Osteoblast (primary cell): ENCODE results near the gene COBLL1. TPM values are rescaled to one million over a fixed set of nuclear protein-coding genes. Genes with fewer than 3 reads are reported as not detected.

Experiments used
- DNase-seq: peaks from one replicate; pipeline ENCODE4 v3.0.0; 2011; ENCODE audit warnings: low spot score, mixed read lengths; ENCODE audit not compliant: insufficient read length; ENCODE audit errors: missing footprints
- H2AFZ ChIP-seq: 2 replicates; pipeline ENCODE4 v1.6.0; 2011; ENCODE audit warnings: mild to moderate bottlenecking, low read length
- H3K27ac ChIP-seq: 2 replicates; pipeline ENCODE4 v1.5.1; 2011; ENCODE audit warnings: mild to moderate bottlenecking, low read depth, low read length, moderate library complexity
- H3K27me3 ChIP-seq: 2 replicates; pipeline ENCODE4 v1.6.0; 2012; ENCODE audit warnings: mild to moderate bottlenecking, control low read depth, inconsistent platforms, low read length, moderate library complexity; ENCODE audit not compliant: insufficient read depth
- H3K36me3 ChIP-seq: 2 replicates; pipeline ENCODE4 v1.5.1; 2011; ENCODE audit warnings: mild to moderate bottlenecking, low read length, control low read depth, moderate library complexity; ENCODE audit not compliant: insufficient read depth
- H3K4me1 ChIP-seq: 2 replicates; pipeline ENCODE4 v1.5.1; 2011; ENCODE audit warnings: mild to moderate bottlenecking, low read length, control low read depth, moderate library complexity; ENCODE audit not compliant: insufficient read depth
- H3K4me2 ChIP-seq: 2 replicates; pipeline ENCODE4 v1.6.0; 2011; ENCODE audit warnings: mild to moderate bottlenecking, low read length; ENCODE audit not compliant: insufficient read depth
- H3K4me3 ChIP-seq: fragments of 200-600 bp; sonication (generic); 3 replicates; pipeline ENCODE4 v1.5.1; 2012; ENCODE audit warnings: mild to moderate bottlenecking, low read length, inconsistent platforms; ENCODE audit not compliant: insufficient read depth
- H3K79me2 ChIP-seq: 2 replicates; pipeline ENCODE4 v1.6.0; 2012; ENCODE audit warnings: mild to moderate bottlenecking, low read length, control low read depth, inconsistent platforms; ENCODE audit not compliant: insufficient read depth
- H3K9me3 ChIP-seq: 2 replicates; pipeline ENCODE4 v1.5.1; 2011; ENCODE audit warnings: low read depth, low read length, control low read depth
- H4K20me1 ChIP-seq: 2 replicates; pipeline ENCODE4 v1.6.0; 2012; ENCODE audit warnings: mild to moderate bottlenecking, low read length, control low read depth; ENCODE audit not compliant: insufficient read depth
- CTCF ChIP-seq: IDR thresholded peaks from 2 replicates; pipeline ENCODE4 v1.5.1; 2011; ENCODE audit warnings: mild to moderate bottlenecking, low read depth, low read length, moderate library complexity; ENCODE audit errors: extremely low read depth
- total RNA-seq: library from RNA; depleted of rRNA; stranded (reverse); fragments of >200 nt; gene quantifications from 2 replicates; pipeline ENCODE4 v1.2.3, GENCODE V29; 2012

COBLL1 gene
- total RNA-seq, 1 donor = 10.9 TPM

- no peak for DNase-seq
Observed at GRCh38 chr2:164746713-164747112, 94.9 kb downstream of the COBLL1 start.

GRCh38 chr2:164745012-164745797, 96.4 kb downstream of the COBLL1 start:
- H3K79me2 ChIP-seq = peaks cover 2% of the 10 kb centered on the region
- peak; percentile 48 for DNase-seq
- H3K9me3 ChIP-seq = no peaks in the 10 kb centered on the region
- no peak overlapping the region for H3K4me3 ChIP-seq
- no peak overlapping the region for H3K27ac ChIP-seq
- H3K27me3 ChIP-seq = no peaks in the 10 kb centered on the region
- H3K4me1 ChIP-seq = peaks cover 3% of the 10 kb centered on the region
- no peak overlapping the region for H2AFZ ChIP-seq
- no peak overlapping the region for H3K4me2 ChIP-seq
- TF ChIP-seq CTCF = no peak
- no peaks in the 10 kb centered on the region for H4K20me1 ChIP-seq
- H3K36me3 ChIP-seq = no peaks in the 10 kb centered on the region

More at GRCh38 chr2:164746713-164747112, 94.9 kb downstream of the COBLL1 start:
- TF ChIP-seq CTCF = no peak
- H3K4me1 ChIP-seq = no peaks in the 10 kb centered on the region
- H4K20me1 ChIP-seq = no peaks in the 10 kb centered on the region
- no peak overlapping the region for H3K27ac ChIP-seq
- no peak overlapping the region for H3K4me3 ChIP-seq
- H3K79me2 ChIP-seq = peaks cover 2% of the 10 kb centered on the region
- H3K4me2 ChIP-seq = no peak overlapping the region
- H3K36me3 ChIP-seq = no peaks in the 10 kb centered on the region
- H3K27me3 ChIP-seq = no peaks in the 10 kb centered on the region
- no peak overlapping the region for H2AFZ ChIP-seq
- H3K9me3 ChIP-seq = no peaks in the 10 kb centered on the region

- no peak for TF ChIP-seq CTCF
- H3K27ac ChIP-seq = no peak overlapping the region
- H3K9me3 ChIP-seq = no peaks in the 10 kb centered on the region
- H4K20me1 ChIP-seq = no peaks in the 10 kb centered on the region
- H3K79me2 ChIP-seq = peaks cover 2% of the 10 kb centered on the region
- no peak overlapping the region for H3K4me3 ChIP-seq
- no peak overlapping the region for H3K4me2 ChIP-seq
- peaks cover 9% of the 10 kb centered on the region for H3K4me1 ChIP-seq
- H3K27me3 ChIP-seq = no peaks in the 10 kb centered on the region
- no peaks in the 10 kb centered on the region for H3K36me3 ChIP-seq
- H2AFZ ChIP-seq = no peak overlapping the region
- no peak for DNase-seq
Observed at GRCh38 chr2:164742738-164743317, 98.8 kb downstream of the COBLL1 start.

GRCh38 chr2:164739966-164740365, 101.7 kb downstream of the COBLL1 start:
- peak; percentile 56 for DNase-seq
- no peaks in the 10 kb centered on the region for H4K20me1 ChIP-seq
- no peaks in the 10 kb centered on the region for H3K36me3 ChIP-seq
- TF ChIP-seq CTCF = no peak
- H3K4me2 ChIP-seq = peak overlapping the region; percentile 54
- no peaks in the 10 kb centered on the region for H3K79me2 ChIP-seq
- H3K27ac ChIP-seq = no peak overlapping the region
- no peak overlapping the region for H2AFZ ChIP-seq
- no peaks in the 10 kb centered on the region for H3K27me3 ChIP-seq
- H3K4me1 ChIP-seq = peaks cover 11% of the 10 kb centered on the region
- H3K4me3 ChIP-seq = no peak overlapping the region
- H3K9me3 ChIP-seq = no peaks in the 10 kb centered on the region
